OCI-LY1 (cell line): ENCODE data around the gene STAU1.
A peak's percentile ranks its signal among the peaks of the same experiment; 100 is the strongest.

Experiments used
- H2AFZ ChIP-seq: fragments of 200-600 bp; sonication (generic), shearing (Covaris generic); 2 replicates; pipeline ENCODE4 v1.6.0; 2014; ENCODE audit warnings: antibody characterized with exemption, mild to moderate bottlenecking, low read length
- H3F3A ChIP-seq: fragments of 200-600 bp; sonication (generic), shearing (Covaris generic); 2 replicates; pipeline ENCODE4 v1.6.0; 2014; ENCODE audit warnings: mild to moderate bottlenecking, antibody characterized with exemption, low read length, moderate library complexity; ENCODE audit not compliant: insufficient read depth
- H3K27ac ChIP-seq: fragments of 200-600 bp; sonication (generic); 2 replicates; pipeline ENCODE4 v1.5.1; 2014; ENCODE audit warnings: low read length, mixed run types, mild to moderate bottlenecking, low read depth; ENCODE audit not compliant: poor library complexity, severe bottlenecking
- H3K27me3 ChIP-seq: fragments of 200-600 bp; sonication (generic); 2 replicates; pipeline ENCODE4 v1.6.0; 2014; ENCODE audit warnings: antibody characterized with exemption, mild to moderate bottlenecking, low read length, moderate library complexity; ENCODE audit not compliant: insufficient read depth
- H3K36me3 ChIP-seq: fragments of 200-600 bp; sonication (generic); 2 replicates; pipeline ENCODE4 v1.6.1; 2014; ENCODE audit warnings: mild to moderate bottlenecking, antibody characterized with exemption, low read length, moderate library complexity, mixed read lengths; ENCODE audit not compliant: insufficient read depth
- H3K4me1 ChIP-seq: fragments of 200-600 bp; sonication (generic); 2 replicates; pipeline ENCODE4 v1.5.1; 2014; ENCODE audit warnings: mild to moderate bottlenecking, low read length, moderate library complexity; ENCODE audit not compliant: insufficient read depth, severe bottlenecking
- H3K4me2 ChIP-seq: fragments of 200-600 bp; sonication (generic), shearing (Covaris generic); 2 replicates; pipeline ENCODE4 v1.6.1; 2014; ENCODE audit warnings: low read length
- H3K4me3 ChIP-seq: fragments of 200-600 bp; sonication (generic); 2 replicates; pipeline ENCODE4 v1.5.1; 2014; ENCODE audit warnings: low read length, low read depth, mild to moderate bottlenecking, mixed read lengths; ENCODE audit not compliant: poor library complexity, severe bottlenecking
- H3K79me2 ChIP-seq: fragments of 200-600 bp; shearing (Covaris generic); 2 replicates; pipeline ENCODE4 v1.6.1; 2016; ENCODE audit warnings: mixed run types, low read length, mixed read lengths; ENCODE audit not compliant: insufficient read depth
- H3K9ac ChIP-seq: fragments of 200-600 bp; sonication (generic), shearing (Covaris generic); 2 replicates; pipeline ENCODE4 v1.6.1; 2014; ENCODE audit warnings: mild to moderate bottlenecking, low read length, mixed read lengths
- H3K9me2 ChIP-seq: fragments of 200-600 bp; sonication (generic), shearing (Covaris generic); 2 replicates; pipeline ENCODE4 v1.6.1; 2014; ENCODE audit warnings: low read depth, mild to moderate bottlenecking, low read length, mixed read lengths
- H3K9me3 ChIP-seq: fragments of 200-600 bp; shearing (Covaris generic); 2 replicates; pipeline ENCODE4 v1.6.1; 2014; ENCODE audit warnings: low read length, mixed read lengths
- H4K20me1 ChIP-seq: fragments of 200-600 bp; sonication (generic), shearing (Covaris generic); 2 replicates; pipeline ENCODE4 v1.6.0; 2016; ENCODE audit warnings: mild to moderate bottlenecking, low read length; ENCODE audit not compliant: insufficient read depth
- EZH2 ChIP-seq: fragments of 200-600 bp; sonication (generic), shearing (Covaris generic); IDR thresholded peaks from 2 replicates; pipeline ENCODE4 v1.8.0; 2017; ENCODE audit warnings: borderline replicate concordance, mixed run types, mild to moderate bottlenecking, antibody characterized with exemption, low read length, moderate library complexity, mixed read lengths
- TF ChIP-seq, protein P1 (sequence below): fragments of 200-600 bp; sonication (generic), shearing (Covaris generic); IDR thresholded peaks from 2 replicates; pipeline ENCODE4 v1.5.1; 2017; ENCODE audit warnings: mild to moderate bottlenecking, antibody characterized with exemption, low read length, moderate library complexity, mixed read lengths

STAU1 gene

DNA sequence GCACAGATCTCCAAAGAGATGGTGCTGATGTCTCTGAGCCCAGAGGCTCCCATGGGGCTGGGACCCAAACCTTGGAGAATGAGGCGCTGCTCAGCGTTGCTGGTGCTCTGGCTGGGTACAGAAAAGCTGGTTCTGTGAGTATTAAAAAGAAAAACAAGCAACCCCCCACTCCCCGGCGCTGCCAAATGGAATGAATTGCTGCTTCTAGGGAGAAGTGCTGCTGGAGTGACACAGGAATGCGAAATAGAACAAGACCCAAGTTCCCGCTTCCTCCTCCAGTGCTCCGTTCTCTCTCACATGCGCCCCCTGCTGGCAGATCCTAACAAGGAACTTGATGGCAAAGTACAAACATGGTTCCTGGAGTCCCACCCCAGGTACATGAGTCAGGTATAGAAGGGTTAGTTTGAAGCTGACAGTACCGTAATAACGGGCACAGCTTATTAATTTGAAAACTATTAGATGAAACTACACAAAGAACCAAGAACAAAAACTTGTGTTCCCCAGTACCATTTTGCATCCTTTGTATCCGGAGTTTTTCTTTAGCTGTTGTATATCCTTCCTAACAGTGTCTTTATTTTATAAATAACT is 29.0 kb upstream of the STAU1 start:
- no peaks in the 10 kb centered on the region for H3F3A ChIP-seq
- TF ChIP-seq, protein P1, sequence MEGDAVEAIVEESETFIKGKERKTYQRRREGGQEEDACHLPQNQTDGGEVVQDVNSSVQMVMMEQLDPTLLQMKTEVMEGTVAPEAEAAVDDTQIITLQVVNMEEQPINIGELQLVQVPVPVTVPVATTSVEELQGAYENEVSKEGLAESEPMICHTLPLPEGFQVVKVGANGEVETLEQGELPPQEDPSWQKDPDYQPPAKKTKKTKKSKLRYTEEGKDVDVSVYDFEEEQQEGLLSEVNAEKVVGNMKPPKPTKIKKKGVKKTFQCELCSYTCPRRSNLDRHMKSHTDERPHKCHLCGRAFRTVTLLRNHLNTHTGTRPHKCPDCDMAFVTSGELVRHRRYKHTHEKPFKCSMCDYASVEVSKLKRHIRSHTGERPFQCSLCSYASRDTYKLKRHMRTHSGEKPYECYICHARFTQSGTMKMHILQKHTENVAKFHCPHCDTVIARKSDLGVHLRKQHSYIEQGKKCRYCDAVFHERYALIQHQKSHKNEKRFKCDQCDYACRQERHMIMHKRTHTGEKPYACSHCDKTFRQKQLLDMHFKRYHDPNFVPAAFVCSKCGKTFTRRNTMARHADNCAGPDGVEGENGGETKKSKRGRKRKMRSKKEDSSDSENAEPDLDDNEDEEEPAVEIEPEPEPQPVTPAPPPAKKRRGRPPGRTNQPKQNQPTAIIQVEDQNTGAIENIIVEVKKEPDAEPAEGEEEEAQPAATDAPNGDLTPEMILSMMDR = peak; percentile 88
- TF ChIP-seq EZH2 = no peak
- H3K4me1 ChIP-seq = peaks cover 24% of the 10 kb centered on the region
- H3K79me2 ChIP-seq = peaks cover 15% of the 10 kb centered on the region
- H3K27ac ChIP-seq = no peak overlapping the region
- peak overlapping the region; percentile 20 for H3K4me3 ChIP-seq
- no peaks in the 10 kb centered on the region for H3K9me3 ChIP-seq
- H3K9me2 ChIP-seq = no peaks in the 10 kb centered on the region
- H3K36me3 ChIP-seq = peaks cover 9% of the 10 kb centered on the region; the same call in 1 of the 2 replicates
- H4K20me1 ChIP-seq = no peaks in the 10 kb centered on the region
- no peak overlapping the region; the same call in 1 of the 2 replicates for H3K9ac ChIP-seq
- H3K4me2 ChIP-seq = peak overlapping the region; percentile 54
- H3K27me3 ChIP-seq = no peaks in the 10 kb centered on the region
- peak overlapping the region; percentile 67; the same call in 1 of the 2 replicates for H2AFZ ChIP-seq

DNA sequence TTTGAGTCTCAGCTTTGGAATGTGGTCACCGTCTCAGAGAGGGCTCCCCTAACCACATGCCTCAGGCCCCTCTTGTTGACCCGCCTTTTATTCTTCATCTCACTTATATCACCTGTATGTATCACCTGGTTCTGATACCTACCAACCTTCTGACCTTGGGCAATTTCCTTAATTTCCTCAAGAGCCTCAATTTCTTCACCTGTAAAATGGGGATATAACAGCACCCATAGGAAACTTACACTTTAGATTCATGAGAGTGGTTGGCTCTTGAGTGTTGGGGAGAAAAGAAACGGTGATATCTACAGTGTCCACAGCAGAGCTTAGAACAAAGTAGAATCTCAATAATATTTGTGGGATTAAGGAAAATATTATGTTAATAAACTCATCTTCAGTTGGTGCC is 27.1 kb upstream of the STAU1 start:
- Histone ChIP-seq H3K9me2 (no peaks in the 10 kb centered on the region), H3K4me1 (peaks cover 18% of the 10 kb centered on the region), H3F3A (no peaks in the 10 kb centered on the region), H3K79me2 (peaks cover 9% of the 10 kb centered on the region), H3K4me3 (no peak overlapping the region), H3K36me3 (no peaks in the 10 kb centered on the region), H3K27ac (no peak overlapping the region), H3K4me2 (no peak overlapping the region), H3K9me3 (peaks cover 2% of the 10 kb centered on the region), H3K27me3 (no peaks in the 10 kb centered on the region), H2AFZ (no peak overlapping the region), H4K20me1 (no peaks in the 10 kb centered on the region), H3K9ac (no peak overlapping the region)
- TF ChIP-seq, protein P1 = no peak
- TF ChIP-seq EZH2 = no peak

DNA sequence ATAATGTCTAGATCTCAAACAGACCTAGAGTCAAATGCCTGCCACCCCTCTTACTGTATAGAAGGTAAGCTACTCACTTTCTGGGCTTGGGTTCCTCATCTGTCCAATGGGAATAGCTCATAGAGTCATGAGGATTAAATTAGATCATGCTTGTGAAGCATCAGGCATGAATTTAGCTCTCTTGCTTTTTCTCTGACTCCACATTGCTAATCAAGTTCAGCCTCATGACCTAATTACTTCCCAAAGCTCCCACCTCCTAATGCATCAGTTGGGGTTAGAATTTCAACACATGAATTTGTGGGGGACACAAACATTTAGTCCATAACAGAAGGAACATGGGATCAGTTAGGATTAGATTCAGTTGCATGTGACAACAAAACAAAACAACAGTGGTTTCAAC is 26.4 kb upstream of the STAU1 start:
- Histone ChIP-seq H2AFZ (no peak overlapping the region), H3K9ac (no peak overlapping the region), H3K4me1 (peaks cover 13% of the 10 kb centered on the region), H3K36me3 (no peaks in the 10 kb centered on the region), H3K79me2 (peaks cover 2% of the 10 kb centered on the region), H4K20me1 (no peaks in the 10 kb centered on the region), H3K4me2 (no peak overlapping the region), H3K27me3 (no peaks in the 10 kb centered on the region), H3K27ac (no peak overlapping the region), H3K4me3 (no peak overlapping the region), H3K9me3 (peaks cover 5% of the 10 kb centered on the region), H3F3A (no peaks in the 10 kb centered on the region), H3K9me2 (no peaks in the 10 kb centered on the region)
- TF ChIP-seq, protein P1 = no peak
- TF ChIP-seq EZH2 = no peak
